GM21360 (cell line): ENCODE measurements around the gene YBX1.
"Not testable (repeated sequence)": the region's sequence is repeated elsewhere in the genome, so short reads cannot be mapped to it uniquely, and the experiment has no call there.

Experiments
- ATAC-seq: cut with Tn5 transposase; IDR thresholded peaks from one replicate; pipeline ENCODE4 v1.9.1; 2021; ENCODE audit warnings: mild to moderate bottlenecking, moderate library complexity; ENCODE audit not compliant: unreplicated experiment

YBX1 gene

GRCh38 chr1:42686418-42686817 lies 4.2 kb downstream of the YBX1 start:
- no peak for ATAC-seq

- ATAC-seq = no peak
These were observed 7.7 kb downstream of the YBX1 start for GRCh38 chr1:42689912-42690311.

- no peak for ATAC-seq
These were observed 8.4 kb downstream of the YBX1 start for GRCh38 chr1:42690477-42691156.

GRCh38 chr1:42691157-42691498 lies 8.9 kb downstream of the YBX1 start:
- ATAC-seq = no peak

GRCh38 chr1:42692461-42692860 lies 10.2 kb downstream of the YBX1 start:
- no peak for ATAC-seq

- no peak for ATAC-seq
These were observed 10.7 kb downstream of the YBX1 start for GRCh38 chr1:42692911-42693310.

GRCh38 chr1:42698081-42698813 lies 16.0 kb downstream of the YBX1 start:
- ATAC-seq = no peak

GRCh38 chr1:42700006-42700405 lies 17.8 kb downstream of the YBX1 start:
- no peak for ATAC-seq

- ATAC-seq = no peak
These were observed 21.8 kb downstream of the YBX1 start for GRCh38 chr1:42703888-42704464.

- ATAC-seq = not testable (repeated sequence)
These were observed 30.6 kb downstream of the YBX1 start for GRCh38 chr1:42712808-42713207.

- ATAC-seq = no peak
These were observed 31.1 kb downstream of the YBX1 start for GRCh38 chr1:42713293-42713692.

GRCh38 chr1:42714441-42714840 lies 32.2 kb downstream of the YBX1 start:
- ATAC-seq = not testable (repeated sequence)

- ATAC-seq = no peak
These were observed 38.6 kb downstream of the YBX1 start for GRCh38 chr1:42720868-42721267.

- no peak for ATAC-seq
These were observed 39.7 kb downstream of the YBX1 start for GRCh38 chr1:42721926-42722325.

- ATAC-seq = not testable (repeated sequence)
These were observed 40.2 kb downstream of the YBX1 start for GRCh38 chr1:42722403-42722802.

GRCh38 chr1:42723511-42723910 lies 41.3 kb downstream of the YBX1 start:
- ATAC-seq = no peak

GRCh38 chr1:42725820-42726219 lies 43.6 kb downstream of the YBX1 start:
- ATAC-seq = not testable (repeated sequence)

- no peak for ATAC-seq
These were observed 47.8 kb downstream of the YBX1 start for GRCh38 chr1:42730002-42730401.

- no peak for ATAC-seq
These were observed 48.8 kb downstream of the YBX1 start for GRCh38 chr1:42730988-42731387.

GRCh38 chr1:42731585-42731984 lies 49.4 kb downstream of the YBX1 start:
- ATAC-seq = no peak

- no peak for ATAC-seq
These were observed 50.0 kb downstream of the YBX1 start for GRCh38 chr1:42732126-42732680.
